Muscle of back (tissue), 11 donors: ENCODE results near the gene ZBTB16. TPM values are rescaled to one million over a fixed set of nuclear protein-coding genes. Genes with fewer than 3 reads are reported as not detected.

ENCODE experiments used
- DNase-seq, 3 donors: peaks; one replicate each; pipeline versions ENCODE4 v3.0.0 to v3.0.0-alpha.2; 2013
- polyA plus RNA-seq, 10 donors: library from polyadenylated mRNA; unstranded; fragments of 120-200 nt; gene quantifications; one replicate each; pipeline ENCODE4 v1.2.1, GENCODE V29; 2013; ENCODE audit not compliant: insufficient read length in 10 of 10

The ZBTB16 gene
- polyA plus RNA-seq, 10 donors, result 3.2 to 10.1 (median 5.9) TPM

GRCh38 chr11:114106047-114106446, 46.5 kb downstream of the ZBTB16 start:
- no peak for DNase-seq

- DNase-seq, result no peak
Measured at GRCh38 chr11:114106986-114107385, 47.5 kb downstream of the ZBTB16 start.

- no peak for DNase-seq
Measured at GRCh38 chr11:114108501-114109205, 49.1 kb downstream of the ZBTB16 start.

- DNase-seq, result no peak
Measured at GRCh38 chr11:114109206-114110090, 49.9 kb downstream of the ZBTB16 start.

GRCh38 chr11:114110123-114110522, 50.6 kb downstream of the ZBTB16 start:
- DNase-seq, result no peak

- peak in 2 of 3 donors; percentile 29 to 54 for DNase-seq
Measured at GRCh38 chr11:114110952-114111947, 51.7 kb downstream of the ZBTB16 start.

GRCh38 chr11:114115451-114115928, 56.0 kb downstream of the ZBTB16 start:
- no peak for DNase-seq

- DNase-seq, result no peak
Measured at GRCh38 chr11:114116357-114116756, 56.8 kb downstream of the ZBTB16 start.

GRCh38 chr11:114116800-114117199, 57.3 kb downstream of the ZBTB16 start:
- DNase-seq, result no peak

- DNase-seq, result no peak
Measured at GRCh38 chr11:114120606-114121005, 61.1 kb downstream of the ZBTB16 start.

GRCh38 chr11:114121138-114121537, 61.6 kb downstream of the ZBTB16 start:
- no peak for DNase-seq

- DNase-seq, result no peak
Measured at GRCh38 chr11:114121804-114122504, 62.4 kb downstream of the ZBTB16 start.

- DNase-seq, result no peak
Measured at GRCh38 chr11:114122686-114123085, 63.2 kb downstream of the ZBTB16 start.

GRCh38 chr11:114123692-114124330, 64.3 kb downstream of the ZBTB16 start:
- DNase-seq, result no peak

- no peak for DNase-seq
Measured at GRCh38 chr11:114124601-114125144, 65.2 kb downstream of the ZBTB16 start.

- DNase-seq, result no peak
Measured at GRCh38 chr11:114125531-114125930, 66.0 kb downstream of the ZBTB16 start.

GRCh38 chr11:114125959-114126358, 66.4 kb downstream of the ZBTB16 start:
- no peak for DNase-seq

GRCh38 chr11:114128399-114128798, 68.9 kb downstream of the ZBTB16 start:
- no peak for DNase-seq

GRCh38 chr11:114129142-114129541, 69.6 kb downstream of the ZBTB16 start:
- DNase-seq, result no peak

- no peak for DNase-seq
Measured at GRCh38 chr11:114129699-114130098, 70.2 kb downstream of the ZBTB16 start.
